Activated CD8-positive, alpha-beta memory T cell treated with anti-CD3 and anti-CD28 coated beads for 24 hours (primary cell): ENCODE results near the gene KCNC3.
A peak's percentile ranks its signal among the peaks of the same experiment; 100 is the strongest.
"Not testable (repeated sequence)": the region's sequence is repeated elsewhere in the genome, so short reads cannot be mapped to it uniquely, and the experiment has no call there.

ENCODE experiments used
- DNase-seq: peaks from one replicate; pipeline ENCODE4 v3.0.0-alpha.2; 2020

The KCNC3 gene

DNA sequence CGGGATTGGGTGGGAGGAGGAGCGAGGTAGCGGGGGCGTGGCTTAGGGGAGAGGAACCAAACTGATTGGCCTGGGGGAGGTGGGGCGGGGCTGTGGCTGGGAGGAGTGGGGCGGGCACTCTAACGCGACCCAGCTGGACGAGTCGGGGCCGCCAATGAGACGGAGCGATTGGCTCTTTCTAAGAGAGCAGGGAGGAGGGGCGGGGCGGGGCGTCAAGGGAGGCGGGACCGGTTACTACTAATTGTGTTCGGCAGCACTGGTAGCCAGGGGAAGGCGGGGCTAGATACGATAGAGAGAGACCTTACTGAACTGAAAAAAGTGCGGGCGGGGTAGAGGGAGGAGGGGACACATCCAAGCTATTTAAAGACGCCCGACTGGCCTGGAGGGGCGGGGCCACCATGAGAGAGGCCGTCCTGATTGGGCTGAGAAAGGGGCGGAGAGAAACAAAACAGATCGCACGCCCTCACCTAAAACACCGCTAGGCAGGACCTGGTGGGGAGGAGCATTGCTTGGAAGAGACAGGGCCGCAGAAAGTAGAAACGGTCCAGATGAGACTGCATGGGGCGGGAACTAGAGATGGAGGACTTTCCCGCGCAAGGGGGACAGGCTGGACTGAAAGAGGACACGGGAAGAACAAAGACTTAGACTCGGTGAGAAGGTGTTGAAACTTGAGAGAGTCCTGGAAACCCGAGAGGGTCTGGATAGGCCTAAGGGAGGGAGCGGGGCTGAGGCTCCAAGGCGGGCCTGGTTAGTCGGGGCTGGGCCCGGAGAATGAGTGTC, at the start of gene KCNC3:
TSS of gene KCNC3 (minus strand) at position 232 of the 780 bp plus-strand sequence. CDS start 295 bp downstream, outside the sequence.
- peak; percentile 84 for DNase-seq

DNA sequence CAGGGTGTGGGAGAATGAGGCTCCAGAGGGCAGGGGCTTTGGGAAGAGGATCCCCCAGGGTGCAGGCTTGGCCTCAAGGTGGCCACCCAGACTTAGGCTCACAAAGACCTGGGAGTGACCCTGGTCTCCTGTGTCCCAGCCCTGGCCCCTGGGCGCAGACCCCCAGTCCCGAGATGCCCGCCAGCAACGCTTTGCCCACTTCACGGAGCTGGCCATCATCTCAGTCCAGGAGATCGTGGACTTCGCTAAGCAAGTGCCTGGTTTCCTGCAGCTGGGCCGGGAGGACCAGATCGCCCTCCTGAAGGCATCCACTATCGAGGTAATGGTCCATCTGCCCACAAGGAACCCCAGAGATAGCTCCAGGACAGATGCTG, 49.7 kb upstream of the KCNC3 start:
- DNase-seq = no peak

DNA sequence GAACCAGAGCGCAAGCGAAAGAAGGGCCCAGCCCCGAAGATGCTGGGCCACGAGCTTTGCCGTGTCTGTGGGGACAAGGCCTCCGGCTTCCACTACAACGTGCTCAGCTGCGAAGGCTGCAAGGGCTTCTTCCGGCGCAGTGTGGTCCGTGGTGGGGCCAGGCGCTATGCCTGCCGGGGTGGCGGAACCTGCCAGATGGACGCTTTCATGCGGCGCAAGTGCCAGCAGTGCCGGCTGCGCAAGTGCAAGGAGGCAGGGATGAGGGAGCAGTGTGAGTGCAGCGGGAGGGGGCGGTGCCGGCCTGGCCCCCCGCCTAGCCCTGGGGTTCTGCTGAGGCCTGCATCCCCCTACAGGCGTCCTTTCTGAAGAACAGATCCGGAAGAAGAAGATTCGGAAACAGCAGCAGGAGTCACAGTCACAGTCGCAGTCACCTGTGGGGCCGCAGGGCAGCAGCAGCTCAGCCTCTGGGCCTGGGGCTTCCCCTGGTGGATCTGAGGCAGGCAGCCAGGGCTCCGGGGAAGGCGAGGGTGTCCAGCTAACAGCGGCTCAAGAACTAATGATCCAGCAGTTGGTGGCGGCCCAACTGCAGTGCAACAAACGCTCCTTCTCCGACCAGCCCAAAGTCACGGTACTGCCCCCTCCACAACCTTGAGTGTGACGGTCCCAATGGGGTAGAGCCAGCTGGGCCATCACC, 49.1 kb upstream of the KCNC3 start:
- no peak for DNase-seq

DNA sequence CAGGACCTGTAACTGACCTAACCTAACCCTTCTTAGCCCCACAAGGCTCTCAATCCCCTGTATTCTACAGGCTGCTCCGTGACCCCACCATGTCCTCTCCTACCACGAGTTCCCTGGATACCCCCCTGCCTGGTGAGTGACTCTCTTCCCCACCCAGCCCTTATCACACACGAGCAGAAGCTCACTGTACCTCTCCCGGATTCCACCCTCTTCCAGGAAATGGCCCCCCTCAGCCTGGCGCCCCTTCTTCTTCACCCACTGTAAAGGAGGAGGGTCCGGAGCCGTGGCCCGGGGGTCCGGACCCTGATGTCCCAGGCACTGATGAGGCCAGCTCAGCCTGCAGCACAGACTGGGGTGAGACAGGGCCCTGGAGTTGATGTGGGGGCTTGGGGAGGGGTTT, 48.3 kb upstream of the KCNC3 start:
- DNase-seq = no peak

DNA sequence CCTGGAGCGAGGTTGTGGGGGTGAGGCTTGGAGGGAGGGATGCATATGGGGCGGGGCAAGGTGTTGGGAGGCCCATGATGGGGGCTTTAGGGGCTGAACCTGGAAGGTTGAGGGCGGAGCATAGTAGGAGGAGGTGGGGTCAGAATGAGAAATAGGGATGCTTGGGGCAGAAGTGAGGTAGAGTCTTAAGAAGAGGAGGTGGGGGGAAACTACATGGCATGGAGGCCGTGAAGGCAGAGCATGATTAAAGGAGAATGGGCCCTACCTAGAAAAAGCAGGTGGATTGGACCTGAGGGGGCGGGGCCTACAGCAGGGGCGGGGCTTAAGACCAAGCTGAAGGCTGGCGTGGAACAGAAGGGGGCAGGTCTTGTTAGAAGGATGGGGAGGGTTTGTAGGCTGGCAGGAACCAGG, 47.9 kb upstream of the KCNC3 start:
- DNase-seq = no peak

DNA sequence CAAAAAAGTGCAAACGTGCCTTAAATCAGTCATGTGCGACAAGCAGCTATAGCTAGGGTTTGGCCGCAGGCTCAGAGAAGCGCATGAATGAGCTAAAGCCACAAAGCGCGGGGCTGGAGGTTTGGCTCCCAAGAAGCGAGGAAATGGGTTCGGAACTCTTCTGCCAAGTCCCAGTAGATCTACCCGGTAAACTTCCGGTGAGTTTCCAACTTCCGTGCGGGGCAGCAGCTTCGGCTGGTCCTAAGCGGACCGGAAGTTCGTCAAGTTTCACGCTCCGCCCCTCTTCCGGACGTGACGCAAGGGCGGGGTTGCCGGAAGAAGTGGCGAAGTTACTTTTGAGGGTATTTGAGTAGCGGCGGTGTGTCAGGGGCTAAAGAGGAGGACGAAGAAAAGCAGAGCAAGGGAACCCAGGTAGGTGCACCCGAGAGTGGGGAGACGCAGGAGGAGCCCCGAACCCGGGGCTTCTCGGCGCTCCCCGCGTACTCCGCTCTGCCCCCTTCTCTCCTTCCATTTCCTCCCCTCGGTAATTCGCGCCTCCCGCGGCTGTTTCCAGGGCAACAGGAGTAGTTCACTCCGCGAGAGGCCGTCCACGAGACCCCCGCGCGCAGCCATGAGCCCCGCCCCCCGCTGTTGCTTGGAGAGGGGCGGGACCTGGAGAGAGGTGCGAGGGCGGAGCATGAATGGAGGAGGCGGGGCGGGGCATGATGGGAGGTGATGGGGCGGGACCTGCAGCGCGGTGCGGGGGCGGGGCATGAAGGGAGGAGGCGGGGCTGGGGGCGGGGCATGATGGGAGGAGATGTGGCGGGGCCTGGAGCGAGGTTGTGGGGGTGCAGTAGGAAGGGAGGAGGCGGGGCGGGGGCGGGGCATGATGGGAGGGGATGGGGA, 47.2 kb upstream of the KCNC3 start, which contains the start of gene NR1H2:
TSS of gene NR1H2 (plus strand) at position 292 of the 885 bp plus-strand sequence. CDS start 1,149 bp downstream, outside the sequence.
- DNase-seq = peak; percentile 97

DNA sequence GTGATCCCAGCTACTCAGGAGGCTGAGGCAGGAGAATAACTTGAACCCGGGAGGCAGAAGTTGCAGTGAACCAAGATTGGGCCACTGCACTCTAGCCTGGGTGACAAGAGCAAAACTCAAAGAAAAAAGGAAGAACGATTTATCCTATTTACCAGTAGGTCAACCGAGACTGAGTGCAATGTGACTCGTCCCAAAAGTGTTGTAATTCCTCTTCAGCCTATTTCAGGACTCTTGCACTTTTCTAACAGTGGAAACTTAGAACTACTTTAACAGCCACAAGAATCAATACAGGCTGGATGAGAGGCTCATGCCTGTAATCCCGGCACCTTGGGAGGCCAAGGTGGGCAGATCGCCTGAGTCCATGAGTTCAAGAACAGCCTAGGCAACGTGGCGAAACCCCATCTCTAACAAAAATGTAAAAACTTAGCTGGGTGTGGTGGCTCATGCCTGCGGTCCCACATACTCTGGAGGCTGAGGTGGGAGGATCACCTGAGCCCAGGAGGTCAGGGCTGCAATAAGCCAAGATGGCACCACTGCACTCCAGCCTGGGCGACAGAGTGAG, 42.8 kb upstream of the KCNC3 start:
- no peak for DNase-seq

DNA sequence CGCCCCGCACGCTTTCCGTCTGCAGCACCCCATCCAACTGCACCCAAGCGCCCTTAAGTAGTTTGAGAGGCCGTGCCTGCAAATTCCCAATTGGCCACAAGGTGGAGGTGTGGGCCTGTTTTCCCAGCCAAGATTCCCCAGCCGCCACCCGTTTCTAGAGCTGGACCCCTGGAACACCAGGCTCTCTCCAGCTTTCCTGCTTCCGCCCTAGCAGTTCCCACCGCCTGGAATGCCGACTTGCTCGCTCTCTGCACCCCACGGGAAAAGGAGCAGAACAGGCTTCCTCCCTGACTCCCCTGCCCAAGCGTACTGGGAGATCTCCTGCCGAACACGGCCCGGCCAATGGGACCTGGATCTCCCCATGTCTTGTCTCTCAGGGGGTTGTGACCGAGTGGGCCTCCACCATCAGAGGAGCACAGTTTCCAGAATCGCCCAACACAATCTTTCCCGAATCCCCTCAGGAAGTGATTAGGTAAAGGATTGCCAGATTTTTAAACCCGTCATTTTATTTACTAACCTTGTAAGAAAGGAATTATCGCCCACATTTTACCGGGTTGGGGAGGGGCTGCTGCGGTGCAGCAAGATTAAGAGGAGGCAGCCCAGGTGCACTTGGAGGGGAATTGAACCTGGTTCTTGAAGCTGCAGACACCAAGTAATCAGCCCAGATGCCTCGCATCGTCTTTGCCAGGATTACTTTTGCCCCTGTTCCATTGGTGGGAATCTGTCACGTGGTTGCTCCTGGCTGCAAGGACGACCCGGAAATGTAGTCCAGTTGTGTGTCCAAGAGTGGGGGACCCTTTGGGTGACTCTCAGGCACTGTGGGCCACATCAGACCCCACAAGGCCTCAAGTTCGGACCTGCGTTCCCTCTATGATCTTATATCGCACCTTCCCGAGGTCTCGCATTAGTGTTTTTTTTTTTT, 39.7 kb upstream of the KCNC3 start:
- DNase-seq = peak; percentile 95

DNA sequence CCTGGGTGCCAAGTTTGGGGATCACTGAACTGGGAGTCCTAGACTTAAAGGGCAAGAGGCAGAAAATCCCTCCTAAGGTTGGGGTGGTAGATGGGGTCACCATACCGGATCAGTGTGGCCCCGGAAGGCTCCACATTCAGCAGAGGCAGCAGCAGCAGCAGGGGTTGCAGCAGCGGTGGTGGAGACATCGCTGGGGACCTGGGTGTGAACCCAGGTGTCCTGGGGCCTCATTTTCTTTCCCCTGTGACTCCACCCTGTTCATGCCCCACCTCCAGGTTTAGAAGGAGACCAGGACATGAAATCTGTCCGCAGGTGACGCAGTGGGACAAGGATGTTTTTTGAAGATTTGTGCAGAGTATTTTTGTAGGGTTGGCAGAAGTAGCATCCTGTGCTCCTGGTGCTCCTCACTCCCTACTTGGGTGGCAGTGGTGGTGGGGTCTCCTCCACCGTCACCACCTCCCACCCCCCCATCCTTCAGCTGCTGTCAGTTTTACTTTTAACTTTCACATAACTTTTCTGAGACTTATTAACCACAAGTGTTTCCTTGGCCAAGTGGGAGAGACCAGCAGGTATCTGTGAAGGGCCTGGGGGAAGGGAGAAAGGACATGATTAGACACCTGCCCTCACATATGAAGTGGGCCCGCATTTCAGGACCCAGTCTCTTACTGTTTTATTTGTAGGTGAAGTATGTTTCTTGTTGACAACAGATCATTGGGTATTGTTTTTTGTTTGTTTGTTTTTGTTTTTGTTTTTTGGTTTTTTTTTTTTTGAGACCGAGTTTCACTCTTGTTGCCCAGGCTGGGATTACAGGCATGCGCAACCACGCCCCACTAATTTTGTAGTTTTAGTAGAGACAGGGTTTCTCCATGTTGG, 36.5 kb upstream of the KCNC3 start, which contains the start of gene NAPSA:
TSS of gene NAPSA (minus strand) at position 206 of the 873 bp plus-strand sequence. CDS start at position 188, 18 bp downstream.
- no peak for DNase-seq

DNA sequence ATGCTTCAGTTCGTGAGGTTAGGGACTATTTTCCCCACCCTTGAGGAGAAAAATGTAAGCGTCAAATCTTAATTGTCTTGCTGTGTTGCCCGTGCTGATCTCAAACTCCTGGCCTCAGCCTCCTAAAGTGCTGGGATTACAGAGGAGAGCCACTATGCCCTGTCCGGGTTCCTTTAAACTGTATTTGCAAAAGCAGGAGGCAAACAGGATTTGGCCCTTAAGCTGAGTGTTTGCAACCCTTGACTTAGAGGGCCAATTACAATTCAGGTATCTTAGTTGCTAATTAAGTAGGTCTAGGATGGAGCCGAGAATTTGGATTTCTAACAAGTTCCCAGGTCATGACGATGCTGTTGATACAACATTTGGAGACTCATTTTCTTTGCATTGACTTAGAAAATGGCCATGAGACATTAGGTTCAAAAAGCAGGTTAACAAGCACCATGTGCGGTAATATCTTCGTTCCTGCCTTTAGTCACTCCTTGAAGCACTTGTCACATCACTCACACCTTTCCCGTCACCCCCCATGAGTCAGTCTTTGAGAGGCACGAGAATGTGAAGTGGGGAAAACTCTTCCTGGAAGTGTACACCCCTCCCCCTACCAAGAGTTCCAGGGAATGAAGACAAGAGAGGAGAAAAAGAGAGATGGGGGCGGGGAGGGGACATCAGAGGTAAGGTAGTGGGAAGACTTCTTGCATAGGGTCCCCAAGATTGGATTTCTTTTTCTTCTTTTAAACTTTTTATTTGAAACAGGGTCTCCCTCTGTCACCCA, 33.7 kb upstream of the KCNC3 start:
- peak; percentile 75 for DNase-seq

DNA sequence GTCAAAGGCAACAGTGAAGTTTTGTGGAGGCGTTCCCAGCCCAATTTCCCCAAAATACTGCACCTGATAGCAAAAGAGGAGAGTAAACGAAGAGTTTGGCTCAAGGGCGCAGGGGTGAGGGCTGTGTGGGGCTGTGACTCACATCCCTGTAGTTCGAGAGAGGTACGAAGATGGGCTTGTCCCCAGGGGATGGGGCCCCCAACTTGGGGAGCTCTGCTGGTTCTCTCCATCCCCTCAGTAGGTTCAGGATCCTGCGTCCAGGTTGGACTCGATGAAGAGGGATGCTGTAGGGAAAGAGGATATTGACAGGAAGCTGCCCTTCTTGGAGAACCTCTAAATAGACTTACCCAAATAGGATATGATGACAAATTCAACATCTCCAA, 32.8 kb upstream of the KCNC3 start:
- DNase-seq = no peak

DNA sequence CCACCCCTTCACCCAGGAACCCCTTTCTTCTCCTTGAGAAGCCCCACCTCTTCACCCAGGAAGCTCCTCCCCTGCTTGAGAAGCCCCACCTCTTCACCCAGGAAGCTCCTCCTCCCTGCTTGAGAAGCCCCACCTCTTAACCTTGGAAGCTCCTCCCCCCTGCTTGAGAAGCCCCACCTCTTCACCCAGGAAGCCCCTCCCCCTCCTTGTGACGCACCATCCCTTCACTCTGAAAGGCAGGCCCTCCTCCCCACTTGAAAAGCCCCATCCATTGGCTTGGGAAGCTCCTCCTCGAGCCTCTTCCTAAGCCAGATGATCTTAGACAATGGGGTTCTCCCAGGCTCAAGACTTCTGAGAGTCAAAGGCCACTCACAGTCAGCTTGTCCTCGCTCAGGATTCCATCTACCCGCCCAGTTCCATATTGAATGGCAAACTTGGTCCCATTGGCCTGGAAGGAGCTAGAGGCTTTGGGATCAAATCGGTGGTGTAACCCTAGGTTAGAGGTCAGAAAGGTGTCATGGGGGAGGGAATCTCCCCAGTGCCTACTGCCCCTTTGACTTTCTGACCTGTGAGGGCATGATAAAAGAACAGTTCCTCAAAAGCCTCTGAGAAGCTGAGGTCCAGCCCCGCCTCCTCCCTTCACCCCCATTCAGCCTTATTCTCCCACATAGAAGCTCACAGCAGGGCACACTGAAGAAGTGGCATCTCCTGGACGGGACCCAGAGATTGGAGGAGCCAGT, 32.3 kb upstream of the KCNC3 start:
- no peak for DNase-seq

DNA sequence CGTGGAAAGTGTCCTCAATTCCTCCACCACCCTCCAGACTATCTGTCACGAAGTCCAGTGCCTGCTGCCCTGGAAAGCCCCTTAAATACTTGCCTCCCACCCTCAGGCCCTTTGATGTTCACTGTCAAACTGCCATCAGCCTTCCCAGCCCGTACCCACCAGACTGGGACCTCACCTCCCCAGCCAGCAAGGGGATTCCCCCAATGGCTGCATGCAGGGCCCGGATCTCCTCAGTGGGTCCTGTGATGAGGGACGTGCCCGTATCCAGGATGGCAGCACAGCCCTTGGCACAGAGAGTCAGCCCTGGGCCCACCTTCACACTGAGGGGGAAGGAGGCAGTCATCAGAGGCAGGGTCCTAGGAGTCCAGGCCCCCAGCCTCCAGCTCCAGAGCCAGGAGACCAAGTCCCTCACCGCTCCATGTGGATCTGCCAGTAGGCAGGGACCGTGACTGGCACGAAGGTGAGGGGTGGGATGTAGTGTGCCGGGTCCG, 30.2 kb upstream of the KCNC3 start:
- no peak for DNase-seq

DNA sequence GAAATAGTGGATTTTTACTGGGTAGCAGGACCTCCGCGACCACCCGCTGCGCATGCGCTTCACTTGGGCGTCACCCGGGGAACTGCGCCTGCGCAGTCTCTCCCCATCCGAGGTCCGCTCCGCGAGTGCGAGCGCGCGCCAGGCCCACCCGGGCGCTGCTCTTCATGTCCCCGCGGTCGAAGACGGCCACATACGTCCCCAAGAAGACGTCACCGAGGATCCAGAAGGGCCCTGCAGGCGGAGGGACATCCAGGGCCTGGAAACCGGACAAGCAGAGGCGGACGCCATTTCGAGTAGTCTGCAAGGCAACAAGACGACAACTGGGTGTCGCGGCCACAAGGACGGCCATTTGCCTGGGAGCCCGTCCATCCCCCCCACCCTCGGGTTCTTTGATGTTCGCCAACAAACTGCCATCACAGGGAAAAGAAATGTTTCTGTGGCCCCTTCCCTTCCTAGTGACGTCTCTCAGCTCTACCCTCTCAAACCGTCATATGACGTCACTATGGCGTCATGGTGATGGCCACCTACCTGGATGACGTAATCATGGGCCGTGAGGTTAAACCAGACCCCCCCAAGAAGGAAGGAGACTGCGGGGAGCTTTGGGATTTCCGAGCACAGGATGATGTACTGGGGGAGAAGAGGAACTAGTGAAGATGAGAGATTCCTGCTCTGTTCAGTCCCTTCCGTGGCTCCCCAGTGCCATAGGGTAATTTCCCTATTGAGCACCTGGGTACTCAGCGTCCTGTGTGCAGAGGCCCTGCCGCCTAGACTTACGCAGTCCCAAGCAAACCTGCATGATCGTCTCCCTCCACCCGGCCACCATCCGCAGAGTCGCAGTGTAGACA, 29.5 kb upstream of the KCNC3 start:
- peak; percentile 92 for DNase-seq

DNA sequence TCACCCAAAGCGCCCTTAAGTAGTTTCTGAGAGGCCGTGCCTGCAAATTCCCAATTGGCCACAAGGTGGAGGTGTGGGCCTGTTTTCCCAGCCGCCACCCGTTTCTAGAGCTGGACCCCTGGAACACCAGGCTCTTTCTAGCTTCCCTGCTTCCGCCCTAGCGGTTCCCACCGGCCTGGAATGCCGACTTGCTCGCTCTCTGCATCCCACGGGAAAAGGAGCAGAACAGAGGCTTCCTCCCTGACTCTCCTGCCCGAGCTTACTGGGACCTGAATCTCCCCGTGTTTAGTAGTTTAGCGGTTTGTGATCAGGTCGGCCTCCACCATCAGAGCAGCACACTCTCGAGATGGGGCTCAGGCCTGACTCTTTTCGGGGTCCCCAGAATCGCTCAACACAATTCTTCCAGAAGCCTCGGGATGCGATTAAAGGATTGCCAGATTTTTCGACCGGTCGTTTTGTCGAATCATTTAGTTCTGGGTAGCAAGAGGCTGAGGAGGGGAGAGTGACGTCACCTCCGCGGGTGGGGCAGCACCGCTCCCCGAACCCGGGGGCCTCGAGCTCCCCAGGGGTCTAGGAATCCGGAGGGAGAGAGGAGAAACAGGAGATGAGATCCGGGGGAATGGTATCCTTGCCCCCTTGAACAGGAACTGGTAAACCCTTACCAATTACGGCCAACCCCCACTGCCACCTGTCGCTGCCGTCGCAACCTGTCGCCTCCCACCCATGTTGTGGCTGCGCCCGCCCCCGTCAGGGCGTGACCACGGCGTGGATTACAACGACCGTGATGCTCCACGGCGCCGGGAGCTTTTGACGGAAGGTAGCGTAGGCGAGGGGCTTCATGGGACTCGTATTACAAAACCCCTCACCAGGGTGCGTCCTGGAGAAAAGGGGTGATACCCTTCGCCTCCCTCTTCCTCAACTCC, 28.3 kb upstream of the KCNC3 start:
- DNase-seq = peak; percentile 95

DNA sequence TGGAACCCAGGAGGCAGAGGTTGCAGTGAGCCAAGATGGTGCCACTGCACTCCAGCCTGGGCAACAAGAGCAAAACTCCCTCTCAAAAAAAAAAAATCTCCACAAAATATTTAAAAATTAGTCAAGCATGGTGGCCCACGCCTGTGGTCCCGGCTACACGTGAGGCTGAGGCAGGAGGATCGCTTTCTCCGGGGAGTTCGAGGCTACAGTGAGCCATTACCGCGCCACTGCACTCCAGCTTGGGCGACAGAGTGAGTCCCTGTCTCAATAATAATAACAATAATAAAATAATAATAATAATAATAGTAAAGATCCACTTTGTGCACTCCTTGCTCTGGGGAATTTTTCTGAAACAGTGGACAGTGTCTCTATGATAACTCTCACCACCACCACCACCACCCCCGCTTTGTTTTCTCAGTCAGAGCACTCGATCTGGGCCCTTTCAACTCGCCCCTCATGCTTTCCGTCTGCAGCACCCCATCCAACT, 27.6 kb upstream of the KCNC3 start:
- DNase-seq = no peak

DNA sequence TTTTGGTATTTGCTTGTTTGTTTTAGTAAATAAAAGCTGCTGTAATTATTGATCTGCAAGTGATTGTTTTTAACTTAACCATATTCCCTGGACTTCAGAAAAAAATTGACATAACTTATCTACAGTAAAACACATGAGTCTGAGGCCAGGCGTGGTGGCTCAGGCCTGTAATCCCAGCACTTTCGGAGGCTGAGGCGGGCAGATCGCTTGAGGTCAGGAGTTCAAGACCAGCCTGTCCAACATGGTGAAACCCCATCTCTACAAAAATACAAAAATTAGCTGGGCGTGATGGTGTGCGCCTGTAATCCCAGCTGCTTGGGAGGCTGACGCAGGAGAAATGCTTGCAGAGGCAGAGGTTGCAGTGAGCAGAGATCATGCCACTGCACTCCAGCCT, 24.3 kb upstream of the KCNC3 start:
- DNase-seq = not testable (repeated sequence)
